Measurements from ENCODE around the gene MTA3.

MTA3 gene

DNA sequence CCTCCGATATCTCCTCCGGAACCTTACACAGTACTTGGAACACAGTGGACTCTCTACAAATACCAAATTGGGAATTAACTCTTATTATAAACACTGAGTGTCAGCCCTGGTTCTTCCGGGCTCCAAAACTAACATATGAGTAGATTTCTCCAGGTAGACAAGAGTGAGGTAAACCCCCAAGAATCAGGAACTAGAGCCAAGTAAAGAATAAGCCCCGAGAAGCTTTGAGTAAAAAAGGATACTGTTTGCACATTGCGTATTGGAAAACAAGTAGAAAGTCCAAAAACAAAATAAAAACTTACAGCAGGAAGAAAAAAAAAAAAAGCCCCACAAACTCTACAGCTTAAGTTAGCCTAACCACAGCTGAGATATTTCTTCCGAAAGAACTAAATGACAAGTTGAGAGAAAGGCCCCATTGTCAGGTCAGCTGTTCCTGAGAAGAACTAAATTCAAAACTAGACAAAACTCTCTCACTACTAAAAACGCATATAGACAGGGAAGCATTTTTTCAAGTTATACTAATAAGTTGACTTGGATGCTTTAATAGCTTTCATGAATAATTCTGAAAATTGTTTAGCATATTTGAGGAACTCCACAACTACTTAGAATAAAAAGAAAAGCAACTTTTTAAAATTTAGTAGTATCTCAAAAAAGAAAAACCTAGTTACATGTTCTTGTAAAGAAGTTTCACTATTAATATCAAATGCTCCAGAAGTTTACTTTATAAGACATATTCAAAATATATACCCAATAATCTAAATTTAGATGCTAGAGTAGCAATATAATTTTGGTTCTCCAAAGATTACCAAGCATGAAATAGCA is 228.2 kb downstream of the MTA3 start:
- no peak overlapping the region for H3K4me3 ChIP-seq (ENCODE audit: low read length, poor library complexity, severe bottlenecking)
- TF ChIP-seq CTCF (conservative IDR thresholded peaks at IDR 0.05; ENCODE audit: low read length), result no peak
- no peak for TF ChIP-seq EZH2phosphoT487 (IDR thresholded peaks at IDR 0.05; ENCODE audit: borderline replicate concordance)
- H3K4me1 ChIP-seq (ENCODE audit: insufficient read depth, low read length, poor library complexity, severe bottlenecking), result no peaks in the 10 kb centered on the region
- no peak overlapping the region for H2AFZ ChIP-seq (ENCODE audit: low read length)
- no peaks in the 10 kb centered on the region for H3K9me2 ChIP-seq (replicated peaks; ENCODE audit: low read depth, low read length)
- no peaks in the 10 kb centered on the region for H4K20me1 ChIP-seq (ENCODE audit: insufficient read depth, low read length, poor library complexity, severe bottlenecking)
- H3K4me2 ChIP-seq (ENCODE audit: low read depth, low read length, poor library complexity, severe bottlenecking), result no peak overlapping the region
- no peaks in the 10 kb centered on the region for H3K36me3 ChIP-seq (ENCODE audit: insufficient read depth, low read length)
- no peaks in the 10 kb centered on the region for H3K79me2 ChIP-seq (ENCODE audit: insufficient read depth, low read length)
- H3K9me3 ChIP-seq (ENCODE audit: insufficient read depth, low read depth, low read length), result no peaks in the 10 kb centered on the region
- H3K27me3 ChIP-seq (ENCODE audit: insufficient read depth, low read length, poor library complexity, severe bottlenecking), result no peaks in the 10 kb centered on the region
- no peak overlapping the region for H3K9ac ChIP-seq (ENCODE audit: low read depth, low read length, poor library complexity, severe bottlenecking)
- no peaks in the 10 kb centered on the region for H3F3A ChIP-seq (ENCODE audit: low read depth)

- Histone ChIP-seq H3K4me2 (ENCODE audit: low read depth, low read length, poor library complexity, severe bottlenecking) (no peak overlapping the region), H3K9me3 (ENCODE audit: insufficient read depth, low read depth, low read length) (no peaks in the 10 kb centered on the region), H3F3A (ENCODE audit: low read depth) (no peaks in the 10 kb centered on the region), H3K36me3 (ENCODE audit: insufficient read depth, low read length) (no peaks in the 10 kb centered on the region), H3K9ac (ENCODE audit: low read depth, low read length, poor library complexity, severe bottlenecking) (no peak overlapping the region), H4K20me1 (ENCODE audit: insufficient read depth, low read length, poor library complexity, severe bottlenecking) (no peaks in the 10 kb centered on the region), H3K27me3 (ENCODE audit: insufficient read depth, low read length, poor library complexity, severe bottlenecking) (no peaks in the 10 kb centered on the region), H3K79me2 (ENCODE audit: insufficient read depth, low read length) (no peaks in the 10 kb centered on the region), H3K9me2 (replicated peaks; ENCODE audit: low read depth, low read length) (no peaks in the 10 kb centered on the region), H2AFZ (ENCODE audit: low read length) (no peak overlapping the region), H3K4me3 (ENCODE audit: low read length, poor library complexity, severe bottlenecking) (no peak overlapping the region), H3K4me1 (ENCODE audit: insufficient read depth, low read length, poor library complexity, severe bottlenecking) (no peaks in the 10 kb centered on the region)
- no peak for TF ChIP-seq EZH2phosphoT487 (IDR thresholded peaks at IDR 0.05; ENCODE audit: borderline replicate concordance)
- TF ChIP-seq CTCF (conservative IDR thresholded peaks at IDR 0.05; ENCODE audit: low read length), result no peak
Observed at GRCh38 chr2:42797281-42797680, 228.8 kb downstream of the MTA3 start.

- no peaks in the 10 kb centered on the region for H3F3A ChIP-seq (ENCODE audit: low read depth)
- TF ChIP-seq EZH2phosphoT487 (IDR thresholded peaks at IDR 0.05; ENCODE audit: borderline replicate concordance) (no peak), CTCF (conservative IDR thresholded peaks at IDR 0.05; ENCODE audit: low read length) (no peak)
Observed at GRCh38 chr2:42799881-42800280, 231.4 kb downstream of the MTA3 start.

More at GRCh38 chr2:42799881-42800280, 231.4 kb downstream of the MTA3 start:
- Histone ChIP-seq H3K4me2 (ENCODE audit: low read depth, low read length, poor library complexity, severe bottlenecking) (no peak overlapping the region), H2AFZ (ENCODE audit: low read length) (no peak overlapping the region), H4K20me1 (ENCODE audit: insufficient read depth, low read length, poor library complexity, severe bottlenecking) (no peaks in the 10 kb centered on the region), H3K4me3 (ENCODE audit: low read length, poor library complexity, severe bottlenecking) (no peak overlapping the region), H3K27me3 (ENCODE audit: insufficient read depth, low read length, poor library complexity, severe bottlenecking) (no peaks in the 10 kb centered on the region), H3K79me2 (ENCODE audit: insufficient read depth, low read length) (no peaks in the 10 kb centered on the region), H3K9ac (ENCODE audit: low read depth, low read length, poor library complexity, severe bottlenecking) (no peak overlapping the region), H3K9me3 (ENCODE audit: insufficient read depth, low read depth, low read length) (no peaks in the 10 kb centered on the region), H3K4me1 (ENCODE audit: insufficient read depth, low read length, poor library complexity, severe bottlenecking) (no peaks in the 10 kb centered on the region), H3K36me3 (ENCODE audit: insufficient read depth, low read length) (no peaks in the 10 kb centered on the region), H3K9me2 (replicated peaks; ENCODE audit: low read depth, low read length) (no peaks in the 10 kb centered on the region)

Data from Loucy (cell line).